Activated CD8-positive, alpha-beta memory T cell treated with anti-CD3 and anti-CD28 coated beads for 36 hours (primary cell): ENCODE results near the gene ARHGAP45. TPM values are rescaled to one million over a fixed set of nuclear protein-coding genes. Genes with fewer than 3 reads are reported as not detected.

Experiments used
- CTCF ChIA-PET: fragments of 350-600 bp; sonication (Branson Sonifier 250); formaldehyde crosslinking; loops from one replicate; lab custom pipeline; 2021; ENCODE audit warnings: antibody characterized with exemption; lab: Charles Lee
- POLR2A ChIA-PET: fragments of 350-600 bp; sonication (Branson Sonifier 250); formaldehyde crosslinking; loops from one replicate; lab custom pipeline; 2021; ENCODE audit warnings: antibody characterized with exemption; lab: Charles Lee
- total RNA-seq, 2 experiments: library from RNA; stranded (reverse); gene quantifications; one replicate each; pipeline ENCODE4 v1.2.3, GENCODE V29; 2021

The ARHGAP45 gene
- total RNA-seq, 2 experiments from 2014 or later, result 148 to 154 TPM

GRCh38 chr19:1085676-1086442, 18.9 kb downstream of the ARHGAP45 start:
- POLR2A ChIA-PET, result interaction anchor here (0.9 to 1.2 kb wide), 3 partner anchors 11 to 17 kb away, joined by 4 to 9 read pairs (median 6); no protein-coding TSS in a partner anchor
- CTCF ChIA-PET, result interaction anchor here (1.1 to 2.2 kb wide), 5 partner anchors 17 to 158 kb away, joined by 4 to 8 read pairs (median 5); partner anchors contain the start of gene ARHGAP45

GRCh38 chr19:1086613-1087012, 19.6 kb downstream of the ARHGAP45 start:
- ChIA-PET POLR2A (interaction anchor here (0.7 to 0.9 kb wide), 2 partner anchors 17 to 106 kb away, joined by 3 to 4 read pairs; no protein-coding TSS in a partner anchor), CTCF (interaction anchor here (0.8 to 2.6 kb wide), 6 partner anchors 16 to 158 kb away, joined by 3 to 9 read pairs (median 6); partner anchors contain the start of gene ARHGAP45)

GRCh38 chr19:1087813-1088415, 20.9 kb downstream of the ARHGAP45 start:
- POLR2A ChIA-PET, result interaction anchor here (1.3 to 1.9 kb wide), 3 partner anchors 9 to 21 kb away, joined by 3 to 6 read pairs (median 5); partner anchors contain the start of gene ARHGAP45
- CTCF ChIA-PET, result interaction anchor here (1.1 to 4.2 kb wide), 6 partner anchors 8 to 156 kb away, joined by 3 to 38 read pairs (median 8); no protein-coding TSS in a partner anchor

DNA sequence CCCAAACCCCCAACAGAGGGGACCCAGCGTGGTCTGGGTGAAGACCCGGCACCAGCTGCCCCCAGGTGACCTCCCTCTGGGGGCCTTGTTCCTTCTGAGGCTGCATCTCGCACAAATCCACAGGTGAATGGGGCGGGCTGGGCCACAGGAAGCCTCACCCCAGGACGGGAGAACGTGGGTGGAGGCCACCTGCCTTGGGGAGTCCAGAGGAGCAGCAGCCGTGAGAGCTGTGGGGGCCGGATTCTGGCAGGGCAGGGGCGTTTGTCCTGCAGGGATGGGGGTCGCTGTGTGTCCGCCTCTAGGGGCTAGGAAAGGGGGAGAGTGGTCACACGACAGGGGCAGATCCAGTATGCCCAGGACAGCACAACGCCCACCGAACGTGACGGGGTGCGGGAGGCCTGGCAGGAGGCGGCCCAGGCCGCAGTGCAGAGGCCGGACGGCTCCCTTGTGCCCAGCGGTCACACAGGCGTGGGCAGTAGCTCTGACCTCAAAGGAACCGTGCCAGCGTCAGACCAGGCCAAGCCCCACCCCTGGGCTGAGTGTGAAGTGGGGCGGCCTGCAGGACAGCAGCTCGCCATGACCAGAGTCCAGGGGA, 21.5 kb downstream of the ARHGAP45 start:
- CTCF ChIA-PET, result interaction anchor here (1.1 to 4.2 kb wide), 5 partner anchors 9 to 24 kb away, joined by 3 to 38 read pairs (median 9); no protein-coding TSS in a partner anchor

DNA sequence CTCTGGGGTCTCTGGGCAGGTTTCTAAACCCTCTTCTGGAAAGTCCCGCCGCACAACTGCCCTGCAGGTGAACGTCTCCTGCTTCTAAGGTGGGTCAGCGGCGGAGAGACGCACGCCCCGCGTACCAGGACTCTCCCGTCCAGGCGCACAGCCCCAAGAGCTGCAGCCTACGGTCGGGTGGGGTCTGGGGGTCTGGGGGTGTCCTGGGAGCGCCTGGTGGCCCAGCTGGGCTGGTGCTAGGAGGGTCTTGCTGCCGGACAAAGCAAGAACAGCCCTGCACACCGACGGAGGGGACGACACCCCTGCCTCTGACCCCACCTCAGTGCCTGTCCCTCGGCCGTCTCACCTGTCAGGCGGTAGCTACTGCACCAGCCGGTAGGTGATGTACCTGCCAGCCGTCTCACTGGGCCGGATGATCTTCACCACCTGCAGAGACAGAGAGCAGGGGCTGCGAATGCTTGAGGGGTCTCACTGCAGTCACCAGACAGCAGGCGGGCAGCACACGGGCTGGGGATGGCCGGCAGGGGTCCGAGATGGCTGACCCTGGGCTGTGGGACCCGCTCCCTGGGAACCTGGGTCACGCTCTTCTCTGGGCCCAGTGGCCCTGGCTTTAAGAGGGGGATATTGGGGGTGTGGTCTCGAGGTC, 22.3 kb downstream of the ARHGAP45 start:
- POLR2A ChIA-PET, result interaction anchor here (1.5 to 2.5 kb wide), 5 partner anchors 10 to 22 kb away, joined by 4 to 14 read pairs (median 10); partner anchors contain the start of gene ARHGAP45
- CTCF ChIA-PET, result interaction anchor here (1.4 to 4.2 kb wide), 6 partner anchors 9 to 106 kb away, joined by 4 to 38 read pairs (median 8); partner anchors contain the start of gene ABCA7

More for the DNA sequence above, 21.5 kb downstream of the ARHGAP45 start:
- POLR2A ChIA-PET, result interaction anchor here (1.3 to 1.9 kb wide), 4 partner anchors 10 to 21 kb away, joined by 3 to 6 read pairs (median 4); partner anchors contain the start of gene ARHGAP45

GRCh38 chr19:1089891-1090290, 22.9 kb downstream of the ARHGAP45 start:
- POLR2A ChIA-PET, result interaction anchor here (0.7 to 2.5 kb wide), 7 partner anchors 8 to 171 kb away, joined by 3 to 14 read pairs (median 4); partner anchors contain the start of gene ARHGAP45
- CTCF ChIA-PET, result interaction anchor here (1.4 to 4.2 kb wide), 4 partner anchors 10 to 154 kb away, joined by 4 to 38 read pairs (median 6); partner anchors contain the start of gene ABCA7

DNA sequence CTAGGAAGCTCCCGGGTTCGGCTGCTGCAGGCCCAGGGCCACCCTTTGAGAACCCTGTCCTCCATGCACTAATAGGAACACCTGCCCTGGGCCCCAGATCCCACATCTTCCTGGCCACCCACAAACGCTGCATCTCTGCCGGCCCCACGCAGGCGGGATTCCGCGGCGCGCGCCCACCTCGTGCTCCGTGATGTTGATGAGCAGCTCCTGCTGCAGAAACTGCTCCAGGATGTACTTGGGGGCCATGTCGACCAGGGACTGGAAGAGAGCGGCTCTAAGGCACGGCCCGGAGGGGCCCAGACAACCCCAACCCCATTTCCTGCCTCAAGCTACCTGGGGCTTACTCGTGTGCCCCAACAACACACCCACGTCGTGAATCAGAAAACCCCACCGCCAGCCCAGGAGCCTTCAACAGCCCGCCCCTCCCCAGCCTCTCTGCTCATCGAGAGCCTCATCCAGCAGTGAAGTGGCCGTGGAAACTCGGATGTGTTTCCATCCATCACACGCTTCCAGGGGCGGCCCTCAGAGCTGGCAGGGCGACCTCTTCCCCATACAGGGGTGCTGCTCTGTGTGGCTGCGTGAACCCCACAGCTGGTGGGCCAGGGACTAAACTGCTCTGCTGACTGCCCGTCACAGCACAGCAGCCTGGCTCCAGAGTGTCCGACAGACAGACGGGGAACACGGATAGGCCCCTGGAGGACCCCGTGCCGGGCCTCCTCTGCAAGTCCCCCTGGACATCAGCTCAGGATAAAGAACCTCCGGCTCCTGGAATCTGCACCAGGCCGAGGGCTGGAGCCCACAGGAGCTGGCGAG, 24.0 kb downstream of the ARHGAP45 start:
- POLR2A ChIA-PET, result interaction anchor here (0.6 to 2.5 kb wide), 8 partner anchors 11 to 170 kb away, joined by 3 to 14 read pairs (median 6); partner anchors contain the start of gene ARHGAP45
- CTCF ChIA-PET, result interaction anchor here (0.9 to 4.2 kb wide), 6 partner anchors 11 to 153 kb away, joined by 3 to 38 read pairs (median 6); partner anchors contain the start of gene ABCA7

DNA sequence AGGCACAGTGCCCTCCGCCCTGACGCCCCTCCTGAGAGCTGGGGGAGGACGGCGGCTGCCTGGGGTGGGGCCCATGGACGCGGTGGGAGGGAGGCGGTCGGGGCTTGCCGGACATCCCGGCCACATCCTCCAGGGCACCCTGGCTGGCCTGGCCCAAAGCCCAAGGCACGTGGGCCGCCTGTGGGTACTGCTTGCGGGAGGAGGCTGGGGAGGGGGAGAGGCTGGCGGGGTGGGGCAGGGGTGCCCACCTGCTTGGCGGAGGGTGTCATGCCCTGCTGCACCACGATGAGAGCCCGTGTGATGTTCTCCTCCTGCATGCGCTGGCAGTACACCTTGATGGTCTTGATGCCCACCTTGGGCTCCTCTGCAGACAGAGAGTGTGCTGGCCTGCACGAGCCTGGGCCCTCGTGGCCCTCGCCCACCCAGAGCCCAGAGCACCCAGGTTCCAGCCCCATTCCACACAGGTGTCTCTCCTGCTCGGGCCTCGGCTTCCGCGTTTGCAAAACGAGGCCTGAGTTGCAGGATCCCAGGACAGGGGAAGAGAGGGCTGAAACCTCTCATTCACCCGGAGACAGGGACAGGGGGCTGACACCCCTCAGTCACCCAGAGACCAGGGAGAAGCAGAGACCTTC, 24.7 kb downstream of the ARHGAP45 start:
- CTCF ChIA-PET, result interaction anchor here (1.3 to 4.2 kb wide), 3 partner anchors 12 to 153 kb away, joined by 5 to 38 read pairs (median 7); no protein-coding TSS in a partner anchor
- POLR2A ChIA-PET, result interaction anchor here (1.1 to 2.5 kb wide), 5 partner anchors 11 to 49 kb away, joined by 3 to 14 read pairs (median 7); no protein-coding TSS in a partner anchor

DNA sequence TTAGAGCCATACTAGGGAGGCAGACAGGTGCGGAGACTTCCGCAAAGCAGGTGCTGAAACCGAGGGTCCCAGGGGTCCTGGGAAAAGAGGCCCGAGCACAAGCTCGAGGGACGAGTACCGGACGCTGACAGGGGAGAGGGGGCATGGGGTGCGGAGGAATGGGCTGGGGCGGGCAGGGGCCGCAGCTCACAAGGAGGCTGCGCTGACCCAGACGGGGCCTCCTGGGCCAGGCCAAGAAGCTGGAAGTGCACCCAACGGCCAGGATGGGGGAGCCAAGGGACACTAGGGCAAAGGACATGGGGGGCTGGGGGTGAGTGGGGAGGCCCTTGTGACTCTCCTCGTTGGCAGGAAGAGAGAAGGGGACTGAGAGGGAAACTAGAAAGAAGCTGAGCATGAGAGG, 26.4 kb downstream of the ARHGAP45 start:
- POLR2A ChIA-PET, result interaction anchor here (0.9 to 1.7 kb wide), 3 partner anchors 9 to 26 kb away, joined by 3 to 8 read pairs (median 4); partner anchors contain the start of gene ARHGAP45
- CTCF ChIA-PET, result interaction anchor here (0.7 to 2.5 kb wide), 5 partner anchors 11 to 151 kb away, joined by 3 to 11 read pairs (median 4); no protein-coding TSS in a partner anchor

- ChIA-PET POLR2A (interaction anchor here (0.7 to 1.7 kb wide), 5 partner anchors 10 to 27 kb away, joined by 3 to 12 read pairs (median 4); partner anchors contain the start of gene ARHGAP45), CTCF (interaction anchor here (1.5 to 2.5 kb wide), 3 partner anchors 12 to 36 kb away, joined by 4 to 11 read pairs (median 8); no protein-coding TSS in a partner anchor)
These were observed 27.0 kb downstream of the ARHGAP45 start for GRCh38 chr19:1093811-1094553.

GRCh38 chr19:1094655-1094977, 27.6 kb downstream of the ARHGAP45 start:
- POLR2A ChIA-PET, result interaction anchor here (0.7 to 1.7 kb wide), 3 partner anchors 10 to 20 kb away, joined by 4 to 12 read pairs (median 8); no protein-coding TSS in a partner anchor
- CTCF ChIA-PET, result interaction anchor here (2.0 to 2.5 kb wide), 2 partner anchors 13 to 19 kb away, joined by 8 to 11 read pairs; no protein-coding TSS in a partner anchor

DNA sequence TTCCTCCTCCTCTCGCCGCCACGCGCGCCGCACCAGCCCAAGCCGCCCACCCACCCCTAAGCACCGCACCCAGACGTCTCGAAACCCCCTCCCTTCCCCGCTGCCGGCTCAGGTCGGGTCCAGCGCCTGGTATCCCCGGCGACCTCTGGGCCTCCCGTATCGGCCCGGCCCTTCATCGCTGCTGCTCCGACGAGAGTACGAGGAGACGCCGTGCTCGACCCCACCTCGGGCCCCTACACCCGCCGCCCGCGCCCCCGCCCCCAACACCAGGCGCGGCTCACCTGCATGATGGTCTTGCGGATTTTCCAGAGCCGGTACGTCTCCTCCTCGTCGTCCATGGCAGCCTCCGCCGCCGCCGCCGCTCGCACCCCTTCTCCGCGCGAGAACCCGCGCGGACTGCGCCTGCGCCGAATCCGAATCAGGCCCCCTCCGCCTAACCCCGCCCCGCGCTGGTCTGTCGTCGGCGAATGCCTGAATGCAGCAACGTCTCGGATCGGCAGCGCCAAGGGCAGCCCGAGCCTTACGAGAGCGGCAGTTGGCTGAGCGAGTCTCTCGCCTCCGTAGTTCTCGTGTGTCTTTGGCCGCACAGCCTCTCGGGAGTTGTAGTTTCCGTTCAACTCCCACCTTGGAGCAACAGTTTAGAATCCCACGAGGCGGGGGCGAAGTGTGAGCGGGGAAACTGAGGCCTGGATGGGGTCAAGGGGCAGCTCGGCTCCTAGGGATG, 28.2 kb downstream of the ARHGAP45 start, which contains the start of gene POLR2E:
Gene POLR2E (minus strand): TSS at position 398 of the 724 bp plus-strand sequence. CDS start 60 bp downstream, at position 338.
- ChIA-PET CTCF (interaction anchor here (1.0 to 2.0 kb wide), 2 partner anchors 18 to 99 kb away, joined by 4 to 8 read pairs; no protein-coding TSS in a partner anchor), POLR2A (interaction anchor here (0.7 to 1.7 kb wide), 3 partner anchors 9 to 20 kb away, joined by 4 to 12 read pairs (median 8); no protein-coding TSS in a partner anchor)

DNA sequence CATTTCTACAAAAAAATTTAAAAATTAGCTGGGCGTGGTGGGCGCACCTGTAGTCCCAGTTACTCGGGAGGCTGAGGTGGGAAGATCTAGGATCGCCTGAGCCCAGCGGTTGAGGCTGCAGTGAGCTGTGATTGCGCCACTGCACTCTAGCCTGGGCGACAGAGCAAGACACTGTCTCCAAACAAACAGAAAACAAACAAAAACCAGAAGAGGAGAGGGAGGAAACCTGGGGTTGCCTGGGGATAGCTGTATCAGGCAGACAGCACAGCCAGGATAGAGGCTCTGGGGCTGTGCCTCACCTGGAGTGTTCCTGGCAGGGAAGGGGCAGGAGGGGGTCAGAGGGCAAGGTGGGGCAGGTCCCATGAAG, 30.8 kb downstream of the ARHGAP45 start:
- ChIA-PET CTCF (interaction anchor here (1.0 to 1.5 kb wide), 2 partner anchors 34 to 97 kb away, joined by 3 to 5 read pairs; no protein-coding TSS in a partner anchor), POLR2A (interaction anchor here (0.7 to 0.8 kb wide), 2 partner anchors 8 to 20 kb away, joined by 3 read pairs; no protein-coding TSS in a partner anchor)
